Measurements from ENCODE around the gene MBD3L5. TPM values are rescaled to one million over a fixed set of nuclear protein-coding genes. Genes with fewer than 3 reads are reported as not detected.
"Not testable (repeated sequence)": the region's sequence is repeated elsewhere in the genome, so short reads cannot be mapped to it uniquely, and the experiment has no call there.

The MBD3L5 gene
- total RNA-seq, 1 donor from 2014 or later: not detected

- DNase-seq (ENCODE audit: low spot score): not testable (repeated sequence)
Measured at GRCh38 chr19:7051421-7051820, 21.0 kb downstream of the MBD3L5 start.

- not testable (repeated sequence) for DNase-seq (ENCODE audit: low spot score)
Measured at GRCh38 chr19:7052896-7053295, 22.5 kb downstream of the MBD3L5 start.

- DNase-seq (ENCODE audit: low spot score): not testable (repeated sequence)
Measured at GRCh38 chr19:7054635-7055368, 24.4 kb downstream of the MBD3L5 start.

- DNase-seq (ENCODE audit: low spot score): not testable (repeated sequence)
Measured at GRCh38 chr19:7055679-7056078, 25.3 kb downstream of the MBD3L5 start.

GRCh38 chr19:7056371-7056770 is 26.0 kb downstream of the MBD3L5 start:
- DNase-seq (ENCODE audit: low spot score): not testable (repeated sequence)

- not testable (repeated sequence) for DNase-seq (ENCODE audit: low spot score)
Measured at GRCh38 chr19:7058576-7058975, 28.2 kb downstream of the MBD3L5 start, which contains the start of gene MBD3L3. Gene MBD3L3, minus strand, starts transcription at chr19:7058676. Its CDS starts 71 bp downstream, at chr19:7058605.

GRCh38 chr19:7059977-7060376 is 29.6 kb downstream of the MBD3L5 start:
- not testable (repeated sequence) for DNase-seq (ENCODE audit: low spot score)

GRCh38 chr19:7063339-7063738 is 33.0 kb downstream of the MBD3L5 start:
- DNase-seq (ENCODE audit: low spot score): no peak

GRCh38 chr19:7063764-7064418 is 33.5 kb downstream of the MBD3L5 start:
- no peak for DNase-seq (ENCODE audit: low spot score)

- not testable (repeated sequence) for DNase-seq (ENCODE audit: low spot score)
Measured at GRCh38 chr19:7067122-7067521, 36.7 kb downstream of the MBD3L5 start.

- DNase-seq (ENCODE audit: low spot score): no peak
Measured at GRCh38 chr19:7067716-7068115, 37.3 kb downstream of the MBD3L5 start.

- DNase-seq (ENCODE audit: low spot score): no peak
Measured at GRCh38 chr19:7068599-7068998, 38.2 kb downstream of the MBD3L5 start.

- DNase-seq (ENCODE audit: low spot score): peak; percentile 98
Measured at GRCh38 chr19:7069042-7069903, 38.9 kb downstream of the MBD3L5 start, which contains the start of gene ZNF557. Gene ZNF557, plus strand, starts transcription at chr19:7069703. Its CDS starts 5,372 bp downstream, at chr19:7075075.

GRCh38 chr19:7069904-7070226 is 39.5 kb downstream of the MBD3L5 start:
- DNase-seq (ENCODE audit: low spot score): no peak

GRCh38 chr19:7072541-7072940 is 42.2 kb downstream of the MBD3L5 start:
- no peak for DNase-seq (ENCODE audit: low spot score)

- DNase-seq (ENCODE audit: low spot score): no peak
Measured at GRCh38 chr19:7074705-7075282, 44.4 kb downstream of the MBD3L5 start.

- no peak for DNase-seq (ENCODE audit: low spot score)
Measured at GRCh38 chr19:7076151-7076550, 45.8 kb downstream of the MBD3L5 start.

GRCh38 chr19:7078008-7078407 is 47.6 kb downstream of the MBD3L5 start:
- DNase-seq (ENCODE audit: low spot score): no peak

All from umbilical cord (tissue), 2 donors.